ENCODE data around the gene SHQ1.

SHQ1 gene

GRCh38 chr3:72847751-72848702, at the start of gene SHQ1:
TSS of gene SHQ1 (minus strand) at chr3:72848445. CDS start at chr3:72848340, 105 bp downstream.
- peak; percentile 93 for DNase-seq (ENCODE audit: low read depth)

GRCh38 chr3:72897758-72898007, 49.4 kb upstream of the SHQ1 start:
- no peak for DNase-seq (ENCODE audit: low read depth)

DNA sequence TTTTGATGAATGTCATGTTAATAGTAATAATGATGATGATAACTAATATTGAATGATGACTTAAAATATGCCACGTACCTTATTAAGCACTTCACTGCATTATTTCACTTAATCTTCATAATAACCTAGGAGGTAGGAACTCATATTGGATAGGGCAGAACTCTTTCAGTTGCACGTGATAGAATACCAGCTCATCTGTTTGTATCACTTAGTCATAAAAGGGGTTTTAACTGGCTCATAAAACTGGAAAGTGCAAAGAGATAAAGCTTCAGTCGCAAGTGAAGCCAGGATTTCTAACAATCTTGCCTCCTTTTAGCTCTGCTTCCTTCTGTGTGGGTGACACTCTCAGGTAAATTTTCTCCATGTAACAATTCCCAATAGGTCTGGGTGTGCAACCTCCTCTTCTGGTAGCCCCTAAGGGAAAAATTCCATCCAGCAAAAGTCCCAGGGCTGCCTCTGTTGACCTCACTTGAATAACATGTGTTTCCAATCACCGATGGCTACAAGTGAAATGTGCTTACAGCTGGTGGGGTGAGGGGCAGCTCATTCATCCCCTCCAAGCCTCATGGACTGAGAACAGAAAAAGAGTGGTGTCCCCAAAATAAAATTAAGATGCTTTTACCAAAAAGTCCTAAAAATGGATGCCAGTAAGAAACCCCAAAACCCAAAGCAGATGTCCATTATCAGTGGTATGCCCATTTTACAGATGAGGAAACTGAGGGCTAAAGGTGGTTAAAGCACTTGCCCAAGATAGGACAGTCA, 48.9 kb upstream of the SHQ1 start:
- no peak for DNase-seq (ENCODE audit: low read depth)

DNA sequence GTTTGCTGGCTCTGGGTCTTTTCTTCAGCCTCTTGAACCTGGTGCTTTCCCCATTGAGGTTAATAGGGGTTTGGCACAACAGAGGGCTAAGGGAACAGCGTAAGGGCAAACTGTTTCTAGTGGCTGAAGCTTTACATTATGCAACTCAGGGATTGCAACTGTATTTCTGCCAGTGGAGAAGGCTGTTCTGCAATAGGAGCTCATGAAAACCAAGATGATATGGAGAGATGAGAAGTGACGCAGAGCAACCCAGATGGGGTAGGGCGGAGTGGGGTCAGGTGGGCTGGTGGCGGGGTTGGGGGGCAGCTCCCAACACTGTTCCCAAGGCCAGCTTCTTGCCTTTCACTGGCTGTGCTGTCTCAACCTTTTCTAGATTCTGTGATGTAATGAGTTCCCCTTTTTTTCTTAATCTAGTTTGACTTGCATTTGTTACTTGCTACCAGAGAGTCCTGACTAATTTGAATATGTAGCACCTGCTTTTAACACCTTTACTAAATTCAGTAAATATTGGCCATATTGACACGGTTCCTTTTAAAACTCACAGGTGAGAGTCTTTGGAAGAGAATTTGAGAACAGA, 46.8 kb upstream of the SHQ1 start:
- DNase-seq (ENCODE audit: low read depth) = no peak

DNA sequence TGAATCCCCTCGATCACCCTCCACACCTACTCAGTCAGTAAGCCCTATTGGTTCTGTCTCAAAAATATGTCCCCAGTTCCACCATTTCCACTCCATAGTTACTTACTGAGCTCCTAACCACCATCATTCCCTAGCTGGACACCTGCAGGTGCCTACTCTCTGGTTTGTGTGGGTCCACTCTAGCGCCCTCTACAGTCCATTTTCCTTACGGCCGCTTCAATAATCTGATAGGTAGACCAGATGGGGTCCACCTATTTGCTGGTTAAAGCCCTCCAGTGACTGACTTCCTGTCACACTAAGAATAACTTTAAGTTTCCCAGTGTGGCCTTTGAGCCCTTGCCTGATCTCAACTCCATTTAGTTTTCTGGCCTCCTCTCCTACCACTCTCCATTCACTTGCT, 44.6 kb upstream of the SHQ1 start:
- DNase-seq (ENCODE audit: low read depth) = no peak

DNA sequence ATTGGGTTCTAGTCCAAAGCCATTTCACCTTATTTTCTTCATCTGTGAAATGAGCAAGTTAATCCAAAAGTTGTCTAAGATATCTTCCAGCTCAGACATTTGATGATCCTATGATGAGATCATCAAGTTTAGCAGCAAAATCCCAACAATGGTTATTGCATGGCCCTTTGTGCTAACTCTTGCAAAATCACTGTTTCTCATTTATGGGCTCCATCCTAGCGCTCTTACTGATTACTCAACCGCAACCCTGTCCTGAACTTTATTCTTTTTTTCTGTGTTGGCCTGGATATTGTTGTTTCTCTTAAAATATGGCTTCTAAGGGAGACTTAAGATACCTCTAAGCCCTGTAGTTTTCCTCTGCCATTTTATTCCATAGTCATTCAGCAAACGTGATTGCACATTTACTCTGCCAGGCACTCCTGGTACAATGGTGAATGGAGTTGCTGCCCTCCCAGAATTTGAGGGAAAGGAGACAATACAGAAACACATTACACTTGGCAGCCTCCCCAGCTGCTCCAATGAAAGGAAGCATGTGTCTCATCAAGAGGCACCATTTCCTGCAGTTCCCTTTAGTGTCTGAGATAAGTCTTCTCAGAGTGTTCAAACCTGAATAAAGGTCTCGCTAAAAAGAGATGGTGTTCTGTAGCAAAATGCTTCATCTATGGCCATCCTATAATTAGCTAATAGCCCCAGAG, 44.0 kb upstream of the SHQ1 start:
- no peak for DNase-seq (ENCODE audit: low read depth)

- no peak for DNase-seq (ENCODE audit: low read depth)
Measured at GRCh38 chr3:72891053-72891855, 43.0 kb upstream of the SHQ1 start.

- DNase-seq (ENCODE audit: low read depth) = no peak
Measured at GRCh38 chr3:72890166-72890925, 42.1 kb upstream of the SHQ1 start.

GRCh38 chr3:72889310-72890165, 41.3 kb upstream of the SHQ1 start:
- no peak for DNase-seq (ENCODE audit: low read depth)

- no peak for DNase-seq (ENCODE audit: low read depth)
Measured at GRCh38 chr3:72888546-72889309, 40.5 kb upstream of the SHQ1 start.

GRCh38 chr3:72887705-72888545, 39.7 kb upstream of the SHQ1 start, which contains the start of gene GXYLT2:
TSS of gene GXYLT2 (plus strand) at chr3:72888046. CDS start at chr3:72888234, 188 bp downstream.
- DNase-seq (ENCODE audit: low read depth) = peak; percentile 35

- DNase-seq (ENCODE audit: low read depth) = no peak
Measured at GRCh38 chr3:72887343-72887704, 39.1 kb upstream of the SHQ1 start.

GRCh38 chr3:72872183-72872582, 23.9 kb upstream of the SHQ1 start:
- no peak for DNase-seq (ENCODE audit: low read depth)

DNA sequence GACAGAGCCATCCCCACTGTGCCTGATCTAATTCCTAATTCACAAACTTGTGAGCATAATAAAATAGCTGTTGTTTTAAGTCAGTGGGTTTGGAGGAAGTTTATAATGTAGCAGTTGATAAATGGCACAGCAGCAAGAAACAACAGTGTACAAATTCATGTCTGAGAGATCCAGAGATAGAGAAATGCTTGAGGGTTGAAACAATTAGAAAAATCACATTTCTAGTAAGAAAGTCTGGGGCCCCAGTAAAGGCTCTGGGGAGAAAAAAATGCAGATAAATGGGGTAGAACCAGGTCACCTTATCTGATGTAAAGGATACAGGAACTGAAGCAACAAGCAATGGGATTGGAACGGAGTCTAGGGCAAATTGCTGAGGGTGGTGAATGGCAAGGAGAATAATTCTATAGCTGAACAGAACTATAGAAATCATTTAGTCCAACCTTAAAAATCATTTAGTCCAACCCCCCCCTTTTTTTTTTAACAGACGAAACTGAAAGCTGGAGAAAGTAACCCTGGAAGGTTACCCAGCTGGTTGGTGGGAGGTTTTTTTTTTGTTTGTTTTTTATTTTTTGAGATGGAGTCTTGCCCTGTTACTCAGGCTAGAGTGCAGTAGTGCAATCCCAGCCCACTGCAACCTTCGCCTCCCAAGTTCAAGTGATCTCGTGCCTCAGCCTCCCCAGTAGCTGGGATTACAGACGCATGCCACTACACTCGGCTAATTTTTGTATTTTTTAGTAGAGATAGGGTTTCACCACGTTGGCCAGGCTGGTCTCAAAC, 14.3 kb upstream of the SHQ1 start:
- no peak for DNase-seq (ENCODE audit: low read depth)

DNA sequence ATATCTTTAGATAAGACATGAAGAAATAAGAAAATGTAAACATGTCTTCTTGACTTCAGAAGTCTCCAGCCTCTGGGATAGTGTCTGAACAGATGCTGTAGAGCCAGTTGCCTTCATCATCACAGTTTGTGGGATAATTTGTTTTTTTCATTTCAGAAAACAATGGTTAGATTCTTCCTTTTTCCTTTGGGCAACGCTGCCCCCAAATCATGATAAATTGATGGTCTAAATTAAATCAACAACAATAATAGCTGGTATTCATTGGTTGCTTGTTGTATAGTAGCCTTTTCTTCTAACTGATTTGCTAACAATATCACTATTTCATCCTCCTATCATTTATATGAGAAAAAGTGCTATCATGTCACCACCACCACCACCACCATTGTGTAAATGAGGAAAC, 12.6 kb upstream of the SHQ1 start:
- DNase-seq (ENCODE audit: low read depth) = no peak

- DNase-seq (ENCODE audit: low read depth) = no peak
Measured at GRCh38 chr3:72860053-72860452, 11.8 kb upstream of the SHQ1 start.

GRCh38 chr3:72855001-72855400, 6.8 kb upstream of the SHQ1 start:
- no peak for DNase-seq (ENCODE audit: low read depth)

All from activated T-cell treated with anti-CD3 and anti-CD28 coated beads for 48 hours (primary cell).